K562 (cell line): Measurements from ENCODE around the gene BIN1. TPM values are rescaled to one million over a fixed set of nuclear protein-coding genes. Genes with fewer than 3 reads are reported as not detected.

Experiments
- ATAC-seq: fragments of 200-7000 bp; cut with Tn5 transposase; 3 replicates; pipeline ENCODE4 v1.9.1; 2020; ENCODE audit warnings: moderate library complexity
- BruUV-seq: library from RNA; stranded (reverse); fragments of 400-500 nt; replicated peaks from 2 replicates; lab custom pipeline; 2021; lab: Mats Ljungman, UMichigan
- CTCF ChIA-PET: fragments of 300-600 bp; formaldehyde crosslinking; extraction: SDS; loops from one replicate; lab custom pipeline; 2021; ENCODE audit warnings: low intra/inter-chr PET ratio; lab: Yijun Ruan, JAX
- POLR2A ChIA-PET: fragments of 300-600, 350-650 bp; sonication (Branson Sonifier 250); formaldehyde crosslinking; extraction: SDS; loops from one replicate; lab custom pipeline; 2021; ENCODE audit warnings: antibody characterized with exemption, inconsistent platforms; lab: Yijun Ruan, JAX
- DNase-seq, 4 experiments: peaks; one replicate each; pipeline versions ENCODE4 v3.0.0 to v3.0.0-alpha.2; 2011 to 2018; ENCODE audit warnings: low spot score in 3 of 4, mixed read lengths in 3 of 4; ENCODE audit errors: extremely low read depth in 1 of 4
- FAIRE-seq: peaks from 2 replicates; lab custom pipeline; 2011; peaks lifted over from hg19 to GRCh38; lab: Jason Lieb, UNC
- H2AFZ ChIP-seq: 2 replicates; pipeline ENCODE4 v1.6.0; 2011; ENCODE audit warnings: low read depth, low read length, control low read depth, inconsistent platforms
- H3K27ac ChIP-seq: fragments of 200-600 bp; 3 replicates; pipeline ENCODE4 v1.8.0; 2011; ENCODE audit warnings: low read depth, mild to moderate bottlenecking, control low read depth, inconsistent platforms, low read length, moderate library complexity, mixed read lengths; ENCODE audit errors: extremely low read depth
- H3K27me3 ChIP-seq, 2 experiments: fragments of 300-600 bp in 1 of 2; 2 replicates in 1 of 2; 3 replicates in 1 of 2; pipeline versions ENCODE4 v1.6.0 to v1.8.0; 2011; ENCODE audit warnings: inconsistent platforms in 2 of 2, low read length in 2 of 2, mild to moderate bottlenecking in 1 of 2, mixed read lengths in 1 of 2, moderate library complexity in 1 of 2; ENCODE audit not compliant: control insufficient read depth in 2 of 2, insufficient read depth in 2 of 2
- H3K36me3 ChIP-seq: fragments of 300-600 bp; 3 replicates; pipeline ENCODE4 v1.8.0; 2011; ENCODE audit warnings: mild to moderate bottlenecking, low read length, inconsistent platforms; ENCODE audit not compliant: control insufficient read depth, insufficient read depth
- H3K4me1 ChIP-seq, 2 experiments: fragments of 200-600 bp in 1 of 2; replicated peaks in 1 of 2; 2 replicates in 1 of 2; 3 replicates in 1 of 2; pipeline versions ENCODE4 v1.5.1 to v1.8.0; 2011; ENCODE audit warnings: inconsistent platforms in 2 of 2, low read length in 2 of 2, mild to moderate bottlenecking in 1 of 2, mixed read lengths in 1 of 2, moderate library complexity in 1 of 2; ENCODE audit not compliant: control insufficient read depth in 2 of 2, insufficient read depth in 2 of 2
- H3K4me2 ChIP-seq: 2 replicates; pipeline ENCODE4 v1.6.1; 2011; ENCODE audit warnings: low read length, control low read depth, inconsistent platforms, mixed read lengths; ENCODE audit not compliant: insufficient read depth
- H3K4me3 ChIP-seq: fragments of 200-600 bp; sonication (generic), shearing (Covaris generic); 2 replicates; pipeline ENCODE4 v1.5.1; 2016; ENCODE audit warnings: control low read depth, inconsistent platforms
- H3K79me2 ChIP-seq: fragments of 200-600 bp; 3 replicates; pipeline ENCODE4 v1.8.0; 2011; ENCODE audit warnings: low read length, inconsistent platforms; ENCODE audit not compliant: control insufficient read depth, insufficient read depth
- H3K9ac ChIP-seq, 2 experiments: 2 replicates each; pipeline versions ENCODE4 v1.6.0 to v1.6.1; 2011; ENCODE audit warnings: low read depth in 2 of 2, low read length in 2 of 2, control low read depth in 1 of 2, inconsistent platforms in 1 of 2, mild to moderate bottlenecking in 1 of 2, mixed read lengths in 1 of 2; ENCODE audit not compliant: insufficient read depth in 1 of 2
- H3K9me1 ChIP-seq: one replicate; pipeline ENCODE4 v1.6.0; 2011; ENCODE audit warnings: inconsistent platforms, mild to moderate bottlenecking, low read length, moderate library complexity; ENCODE audit not compliant: control insufficient read depth, insufficient read depth
- H3K9me3 ChIP-seq: replicated peaks from 2 replicates; pipeline ENCODE4 v1.5.1; 2011; ENCODE audit warnings: low read depth, low read length, inconsistent platforms; ENCODE audit not compliant: control insufficient read depth, insufficient read depth
- H4K20me1 ChIP-seq: replicated peaks from 2 replicates; pipeline ENCODE4 v1.6.1; 2011; ENCODE audit warnings: low read length, inconsistent platforms, mixed read lengths; ENCODE audit not compliant: control insufficient read depth, insufficient read depth
- EGR1 ChIP-seq: fragments of 450-650 bp; conservative IDR thresholded peaks from 2 replicates; pipeline ENCODE4 v1.6.1; 2017; ENCODE audit warnings: mild to moderate bottlenecking
- ELF2 ChIP-seq: fragments of 250-450 bp; sonication (Bioruptor Pico); IDR thresholded peaks from 2 replicates; pipeline ENCODE4 v1.5.0; 2021; ENCODE audit warnings: mild to moderate bottlenecking
- KLF6 ChIP-seq: fragments of 250-450 bp; sonication (Bioruptor Pico); IDR thresholded peaks from 2 replicates; pipeline ENCODE4 v1.4.0; 2020; ENCODE audit warnings: mild to moderate bottlenecking, moderate library complexity, borderline replicate concordance
- PPARD ChIP-seq: fragments of 250-450 bp; sonication (Bioruptor Pico); IDR thresholded peaks from 2 replicates; pipeline ENCODE4 v1.8.0; 2022; ENCODE audit warnings: inconsistent platforms, mild to moderate bottlenecking, moderate library complexity
- TEAD2 ChIP-seq: fragments of 450-650 bp; IDR thresholded peaks from 2 replicates; pipeline ENCODE4 v1.6.1; 2016; ENCODE audit warnings: missing genetic modification characterization, control low read depth, missing compliant biosample characterization
- ZBTB33 ChIP-seq: sonication (generic); formaldehyde crosslinking; IDR thresholded peaks from 2 replicates; pipeline ENCODE4 v1.8.1; 2023; ENCODE audit warnings: mild to moderate bottlenecking, missing genetic modification reagents
- WGBS: fragments of 100-300 bp; shearing (Covaris generic); methylation state at CpG from one replicate; pipeline ENCODE4 v1.1.6; 2016; ENCODE audit warnings: low coverage, mixed read lengths; ENCODE audit not compliant: insufficient coverage; ENCODE audit errors: missing lambda C conversion rate; 5-methylcytosine and 5-hydroxymethylcytosine counted together
- in situ Hi-C: fragments of 300-500 bp; cut with MboI; formaldehyde crosslinking; loops from 4 replicates; pipeline ENCODE4 v1.15.0; 2018; ENCODE audit warnings: inconsistent platforms, mixed read lengths
- intact Hi-C: fragments of 100-400 bp; cut with micrococcal nuclease; formaldehyde crosslinking; loops from 2 replicates; pipeline ENCODE4 v1.14.2; 2022
- polyA plus RNA-seq, 8 experiments: library from polyadenylated mRNA; depleted of rRNA in 4 of 8; stranded (reverse) in 5 of 8; unstranded in 3 of 8; fragments of >200 nt; fragmentation: Nextera tagmentation in 2 of 8; fragmentation: Illumina TruSeq in 1 of 8; extraction: Ambion mirVana in 2 of 8; extraction: Trizol in 1 of 8; gene quantifications; 2 replicates each; pipeline versions ENCODE4 v1.2.1 to v1.2.3, GENCODE V29; 2011 to 2014; ENCODE audit warnings: inconsistent platforms in 1 of 8, missing spikeins in 1 of 8
- total RNA-seq, 7 experiments: library from RNA; depleted of rRNA in 6 of 7; stranded (reverse); fragments of >200 nt in 6 of 7; fragmentation: Illumina TruSeq in 2 of 7; extraction: Trizol in 2 of 7; gene quantifications; 2 replicates each; pipeline versions ENCODE4 v1.2.1 to v1.2.3, GENCODE V29; 2011 to 2021; ENCODE audit warnings: low replicate concordance in 1 of 7

BIN1 gene
- total and polyA plus RNA-seq, 9 of the 15 experiments (the other 6 are each of a cell fraction or from before 2014, with no cell fraction given): 0.04 to 2.8 (median 0.79) TPM; not detected in 1

DNA sequence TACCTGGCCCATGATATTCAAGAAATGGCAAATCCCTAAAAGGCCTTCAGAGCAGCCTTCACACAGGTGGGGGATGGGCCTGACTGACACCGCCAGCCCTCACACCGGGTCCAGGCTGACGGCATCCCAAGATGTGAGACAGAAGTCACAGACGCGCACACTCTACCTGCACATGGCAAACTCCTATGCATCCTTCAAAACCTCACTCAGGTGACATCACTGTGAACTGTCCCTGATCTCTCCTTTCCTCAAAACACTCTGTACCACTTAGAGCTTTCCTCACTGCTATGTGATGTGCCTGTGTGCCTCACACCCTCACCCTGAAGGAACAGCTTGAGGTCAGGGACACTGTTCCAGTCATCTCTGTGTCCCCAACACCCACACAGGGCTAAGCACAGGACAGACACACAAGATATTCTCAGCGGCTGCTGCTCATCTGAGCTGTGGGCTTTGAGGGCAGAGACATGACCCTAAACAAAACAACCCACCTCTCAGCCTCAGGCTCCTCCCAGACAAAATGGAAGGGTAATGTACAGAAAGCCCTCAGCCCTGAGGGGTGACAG, 27.5 kb downstream of the BIN1 start:
- no peak overlapping the region for H2AFZ ChIP-seq
- TF ChIP-seq EGR1 (0 out of 2 replicates have a peak, but pooled peaks have one; percentile 28), PPARD (no peak), KLF6 (CRISPR knock-in tag) (no peak)
- TF ChIP-seq, all 486 proteins: peak for 1
- ATAC-seq: no peak
- peak overlapping the region in 1 of 2 experiments; percentile 49; a peak in 2 of 4 replicates for H3K9ac ChIP-seq
- in situ Hi-C loops: no loop called here
- H3K27me3 ChIP-seq: peaks cover 8 to 22% of the 10 kb centered on the region in 2 experiments; a peak in 3 of 5 replicates
- H3K4me2 ChIP-seq: no peak overlapping the region
- peaks cover 9 to 41% of the 10 kb centered on the region in 2 experiments; a peak in 4 of 5 replicates for H3K4me1 ChIP-seq
- no peak overlapping the region for H3K4me3 ChIP-seq
- H3K79me2 ChIP-seq: no peaks in the 10 kb centered on the region
- H4K20me1 ChIP-seq: peaks cover 25% of the 10 kb centered on the region
- no peak overlapping the region for H3K27ac ChIP-seq
- CTCF ChIA-PET: no interaction called here
- no peaks in the 10 kb centered on the region for H3K9me3 ChIP-seq
- no TSS peak for BruUV-seq
- H3K9me1 ChIP-seq: no peaks in the 10 kb centered on the region
- intact Hi-C loops: no loop called here
- POLR2A ChIA-PET: interaction anchor here (0.7 to 1.1 kb wide), 4 partner anchors 9 to 108 kb away, joined by 3 to 6 read pairs (median 4); no protein-coding TSS in a partner anchor
- 50% methylated on average over 6 of the region's 6 CpGs for WGBS
- no peaks in the 10 kb centered on the region for H3K36me3 ChIP-seq
- FAIRE-seq: peak; percentile 42
- no peak for DNase-seq

- intact Hi-C loops: no loop called here
- BruUV-seq: no TSS peak
- Histone ChIP-seq H3K79me2 (no peaks in the 10 kb centered on the region), H3K4me2 (no peak overlapping the region), H3K27ac (no peak overlapping the region), H2AFZ (no peak overlapping the region), H3K4me1 (peaks cover 9 to 44% of the 10 kb centered on the region in 2 experiments; a peak in 4 of 5 replicates), H3K9me3 (no peaks in the 10 kb centered on the region), H3K27me3 (peaks cover 1 to 15% of the 10 kb centered on the region in 2 experiments; a peak in 3 of 5 replicates), H3K36me3 (no peaks in the 10 kb centered on the region), H3K4me3 (no peak overlapping the region), H3K9me1 (no peaks in the 10 kb centered on the region), H4K20me1 (peaks cover 21% of the 10 kb centered on the region), H3K9ac (peak overlapping the region in 1 of 2 experiments; percentile 28; a peak in 1 of 4 replicates)
- no peak for DNase-seq
- in situ Hi-C loops: no loop called here
- WGBS: 24% methylated on average over 4 of the region's 5 CpGs
- ATAC-seq: 0 out of 3 replicates have a peak, but pooled peaks have one; percentile 11
- CTCF ChIA-PET: no interaction called here
- POLR2A ChIA-PET: interaction anchor here (0.7 to 3.1 kb wide), 4 partner anchors 8 to 31 kb away, joined by 3 to 11 read pairs (median 4); no protein-coding TSS in a partner anchor
- FAIRE-seq: no peak
- TF ChIP-seq ZBTB33: no peak
- TF ChIP-seq TEAD2: no peak
- no peak for TF ChIP-seq ELF2 (CRISPR knock-in tag)
Measured at GRCh38 chr2:127078666-127079270, 28.2 kb downstream of the BIN1 start.
